Skeletal muscle cell (primary cell): ENCODE data around the gene SLC22A25.
"Not testable (repeated sequence)": the region's sequence is repeated elsewhere in the genome, so short reads cannot be mapped to it uniquely, and the experiment has no call there.

Source experiments
- DNase-seq: peaks from one replicate; pipeline ENCODE4 v3.0.0-alpha.2; 2010; ENCODE audit warnings: low read depth
- H3K4me3 ChIP-seq: 2 replicates; pipeline ENCODE4 v1.5.1; 2011; ENCODE audit warnings: low read depth, mild to moderate bottlenecking, control low read depth, low read length, moderate library complexity

Gene SLC22A25

GRCh38 chr11:63243533-63243932 lies at the start of gene SLC22A25:
TSS of gene SLC22A25 (minus strand) at chr11:63243599. CDS start at chr11:63229652, 13,947 bp downstream.
- DNase-seq: no peak

GRCh38 chr11:63290285-63290684 lies 46.9 kb upstream of the SLC22A25 start:
- no peak for DNase-seq
- H3K4me3 ChIP-seq: no peak overlapping the region

More at GRCh38 chr11:63243533-63243932, at the start of gene SLC22A25:
- H3K4me3 ChIP-seq: no peak within 1 kb of the TSS

- no peak for DNase-seq
- H3K4me3 ChIP-seq: no peak overlapping the region
Measured at GRCh38 chr11:63289658-63290057, 46.3 kb upstream of the SLC22A25 start.

GRCh38 chr11:63282579-63282978 lies 39.2 kb upstream of the SLC22A25 start:
- H3K4me3 ChIP-seq: no peak overlapping the region
- no peak for DNase-seq

- H3K4me3 ChIP-seq: no peak overlapping the region
- DNase-seq: no peak
Measured at GRCh38 chr11:63280920-63281319, 37.5 kb upstream of the SLC22A25 start.

- H3K4me3 ChIP-seq: no peak overlapping the region
- no peak for DNase-seq
Measured at GRCh38 chr11:63277345-63277943, 34.0 kb upstream of the SLC22A25 start.

GRCh38 chr11:63274776-63275175 lies 31.4 kb upstream of the SLC22A25 start:
- no peak overlapping the region for H3K4me3 ChIP-seq
- DNase-seq: no peak

GRCh38 chr11:63273685-63274084 lies 30.3 kb upstream of the SLC22A25 start:
- H3K4me3 ChIP-seq: no peak overlapping the region
- DNase-seq: no peak

- H3K4me3 ChIP-seq: no peak overlapping the region
- no peak for DNase-seq
Measured at GRCh38 chr11:63262547-63262946, 19.1 kb upstream of the SLC22A25 start.

GRCh38 chr11:63251312-63251711 lies 7.9 kb upstream of the SLC22A25 start:
- no peak for DNase-seq

GRCh38 chr11:63250162-63251050 lies 7.0 kb upstream of the SLC22A25 start:
- DNase-seq: no peak
- H3K4me3 ChIP-seq: no peak overlapping the region

More at GRCh38 chr11:63251312-63251711, 7.9 kb upstream of the SLC22A25 start:
- no peak overlapping the region for H3K4me3 ChIP-seq

- H3K4me3 ChIP-seq: no peak overlapping the region
- DNase-seq: no peak
Measured at GRCh38 chr11:63248966-63249365, 5.6 kb upstream of the SLC22A25 start.

GRCh38 chr11:63247237-63248002 lies 4.0 kb upstream of the SLC22A25 start:
- not testable (repeated sequence) for DNase-seq, H3K4me3 ChIP-seq

GRCh38 chr11:63246045-63246444 lies 2.6 kb upstream of the SLC22A25 start:
- no peak for DNase-seq

GRCh38 chr11:63244862-63245261 lies 1.5 kb upstream of the SLC22A25 start:
- DNase-seq: no peak
- no peak overlapping the region for H3K4me3 ChIP-seq

More at GRCh38 chr11:63246045-63246444, 2.6 kb upstream of the SLC22A25 start:
- H3K4me3 ChIP-seq: no peak overlapping the region

- DNase-seq: no peak
- no peak overlapping the region for H3K4me3 ChIP-seq
Measured at GRCh38 chr11:63242089-63242781, 1.2 kb downstream of the SLC22A25 start.

GRCh38 chr11:63240791-63241379 lies 2.5 kb downstream of the SLC22A25 start:
- no peak for DNase-seq
- no peak overlapping the region for H3K4me3 ChIP-seq

- DNase-seq: no peak
- no peak overlapping the region for H3K4me3 ChIP-seq
Measured at GRCh38 chr11:63240098-63240497, 3.3 kb downstream of the SLC22A25 start.

GRCh38 chr11:63239254-63239653 lies 4.1 kb downstream of the SLC22A25 start:
- no peak for DNase-seq
- no peak overlapping the region for H3K4me3 ChIP-seq
